Ascending aorta (tissue), 2 donors: ENCODE measurements around the gene OSBPL9. TPM values are rescaled to one million over a fixed set of nuclear protein-coding genes. Genes with fewer than 3 reads are reported as not detected.

Experiments
- DNase-seq, 2 donors: peaks; one replicate each; pipeline ENCODE4 v3.0.0-alpha.2; 2019; ENCODE audit warnings: low spot score in 2 of 2
- H3K27ac ChIP-seq, 2 donors: fragments of 200-600 bp; sonication (generic); one replicate each; pipeline ENCODE4 v1.5.1; 2016 to 2017; ENCODE audit warnings: mild to moderate bottlenecking in 1 of 2
- H3K27me3 ChIP-seq: fragments of 200-600 bp; sonication (generic); one replicate; pipeline ENCODE4 v1.5.1; 2017
- H3K36me3 ChIP-seq, 2 donors: fragments of 200-600 bp; sonication (generic); one replicate each; pipeline ENCODE4 v1.5.1; 2016
- H3K4me1 ChIP-seq, 2 donors: fragments of 200-600 bp; sonication (generic); one replicate each; pipeline ENCODE4 v1.5.1; 2016 to 2017; ENCODE audit warnings: mild to moderate bottlenecking in 1 of 2
- H3K4me3 ChIP-seq, 2 donors: fragments of 200-600 bp; sonication (generic); one replicate each; pipeline ENCODE4 v1.5.1; 2016 to 2017; ENCODE audit warnings: mild to moderate bottlenecking in 1 of 2
- H3K9me3 ChIP-seq, 2 donors: fragments of 200-600 bp; sonication (generic); one replicate each; pipeline ENCODE4 v1.5.1; 2016
- intact Hi-C: fragments of 100-400 bp; cut with DNase I; formaldehyde crosslinking; loops from one replicate; pipeline ENCODE4 v1.15.1; 2023
- total RNA-seq: library from RNA; depleted of rRNA; stranded (reverse); fragments of >200 nt; gene quantifications from one replicate; pipeline ENCODE4 v1.1.0, GENCODE V29; 2016
- TF ChIP-seq, protein P1 (sequence below), 3 experiments: fragments of 200-600 bp in 2 of 3; fragments of 450-650 bp in 1 of 3; sonication (generic) in 2 of 3; IDR thresholded peaks; one replicate each; pipeline ENCODE4 v1.5.1; 2016 to 2019; ENCODE audit warnings: antibody characterized with exemption in 3 of 3, mild to moderate bottlenecking in 1 of 3, moderate library complexity in 1 of 3

The OSBPL9 gene
- total RNA-seq, 1 donor from 2014 or later: 101 TPM

DNA sequence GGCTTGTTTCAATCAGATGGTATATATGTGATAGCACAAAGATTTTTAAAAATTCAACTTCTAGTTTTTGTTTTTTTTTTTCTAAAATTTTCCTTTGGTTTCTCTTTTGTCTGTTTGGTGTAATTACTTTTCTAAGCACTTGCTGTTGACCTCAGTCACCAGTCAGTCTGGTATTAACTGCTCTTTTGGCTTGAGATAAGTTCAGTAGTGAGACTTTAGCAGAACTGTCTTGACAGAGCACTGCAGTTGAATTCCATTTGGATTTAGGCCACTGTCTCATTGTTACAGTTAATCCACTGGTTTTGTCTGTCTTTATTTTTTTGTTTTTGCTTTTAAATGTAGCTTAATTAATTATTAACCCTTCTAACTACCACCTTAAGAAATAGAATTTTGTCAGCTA is 36.2 kb downstream of the OSBPL9 start:
- H3K27ac ChIP-seq: no peak overlapping the region
- peaks cover 0 to 50% of the 10 kb centered on the region in 2 donors for H3K4me1 ChIP-seq
- H3K9me3 ChIP-seq: no peaks in the 10 kb centered on the region
- no peaks in the 10 kb centered on the region for H3K36me3 ChIP-seq
- TF ChIP-seq, protein P1, sequence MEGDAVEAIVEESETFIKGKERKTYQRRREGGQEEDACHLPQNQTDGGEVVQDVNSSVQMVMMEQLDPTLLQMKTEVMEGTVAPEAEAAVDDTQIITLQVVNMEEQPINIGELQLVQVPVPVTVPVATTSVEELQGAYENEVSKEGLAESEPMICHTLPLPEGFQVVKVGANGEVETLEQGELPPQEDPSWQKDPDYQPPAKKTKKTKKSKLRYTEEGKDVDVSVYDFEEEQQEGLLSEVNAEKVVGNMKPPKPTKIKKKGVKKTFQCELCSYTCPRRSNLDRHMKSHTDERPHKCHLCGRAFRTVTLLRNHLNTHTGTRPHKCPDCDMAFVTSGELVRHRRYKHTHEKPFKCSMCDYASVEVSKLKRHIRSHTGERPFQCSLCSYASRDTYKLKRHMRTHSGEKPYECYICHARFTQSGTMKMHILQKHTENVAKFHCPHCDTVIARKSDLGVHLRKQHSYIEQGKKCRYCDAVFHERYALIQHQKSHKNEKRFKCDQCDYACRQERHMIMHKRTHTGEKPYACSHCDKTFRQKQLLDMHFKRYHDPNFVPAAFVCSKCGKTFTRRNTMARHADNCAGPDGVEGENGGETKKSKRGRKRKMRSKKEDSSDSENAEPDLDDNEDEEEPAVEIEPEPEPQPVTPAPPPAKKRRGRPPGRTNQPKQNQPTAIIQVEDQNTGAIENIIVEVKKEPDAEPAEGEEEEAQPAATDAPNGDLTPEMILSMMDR (IDR thresholded peaks at IDR 0.05): no peak
- DNase-seq: no peak
- intact Hi-C loops: no loop called here
- no peak overlapping the region for H3K4me3 ChIP-seq
- no peaks in the 10 kb centered on the region for H3K27me3 ChIP-seq

DNA sequence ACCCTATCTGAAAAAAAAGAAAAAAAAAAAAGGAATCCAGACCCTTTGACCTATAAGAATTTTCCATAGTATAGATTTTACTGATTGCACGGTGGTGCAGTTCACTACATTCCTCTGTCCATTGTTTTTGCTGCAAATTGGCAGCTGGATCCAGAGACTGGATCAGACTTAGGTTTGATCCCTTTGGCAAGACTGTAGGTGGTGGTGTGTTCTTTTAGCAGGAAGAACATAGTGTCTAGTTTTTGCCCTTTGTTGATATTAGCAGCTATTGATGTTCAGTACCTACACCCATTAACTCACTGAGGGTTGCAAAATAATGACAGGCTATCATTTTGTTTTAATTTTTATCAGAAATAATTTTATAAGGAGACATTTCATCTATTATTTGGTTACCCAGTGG is 37.1 kb downstream of the OSBPL9 start:
- intact Hi-C loops: no loop called here
- H3K27ac ChIP-seq: no peak overlapping the region
- H3K4me1 ChIP-seq: peaks cover 0 to 47% of the 10 kb centered on the region in 2 donors
- no peak overlapping the region for H3K4me3 ChIP-seq
- H3K36me3 ChIP-seq: no peaks in the 10 kb centered on the region
- no peaks in the 10 kb centered on the region for H3K27me3 ChIP-seq
- no peak for DNase-seq
- H3K9me3 ChIP-seq: no peaks in the 10 kb centered on the region
- TF ChIP-seq, protein P1 (IDR thresholded peaks at IDR 0.05): no peak

DNA sequence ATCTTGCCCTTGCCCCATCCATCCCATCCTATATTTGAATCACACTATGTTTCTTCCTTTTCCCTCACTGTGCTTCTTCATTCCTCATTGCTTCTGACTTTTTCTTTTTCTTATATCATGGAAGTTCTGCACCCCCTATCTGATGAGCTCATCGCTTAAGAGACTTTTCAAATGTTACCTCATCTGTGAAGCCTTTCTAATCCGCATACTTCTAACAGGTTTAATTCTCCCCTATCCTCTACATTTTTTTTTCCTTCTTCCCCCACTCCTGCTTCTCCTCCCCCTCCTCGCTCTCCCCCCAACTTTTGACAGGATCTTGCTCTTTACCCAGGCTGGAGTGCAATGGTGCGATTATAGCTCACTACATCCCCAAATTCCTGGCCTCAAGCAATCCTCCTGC is 39.5 kb downstream of the OSBPL9 start:
- H3K27ac ChIP-seq: no peak overlapping the region
- H3K36me3 ChIP-seq: no peaks in the 10 kb centered on the region
- peaks cover 0 to 42% of the 10 kb centered on the region in 2 donors for H3K4me1 ChIP-seq
- H3K4me3 ChIP-seq: no peak overlapping the region
- TF ChIP-seq, protein P1 (IDR thresholded peaks at IDR 0.05): no peak
- intact Hi-C loops: no loop called here
- no peak for DNase-seq
- no peaks in the 10 kb centered on the region for H3K9me3 ChIP-seq
- H3K27me3 ChIP-seq: no peaks in the 10 kb centered on the region

DNA sequence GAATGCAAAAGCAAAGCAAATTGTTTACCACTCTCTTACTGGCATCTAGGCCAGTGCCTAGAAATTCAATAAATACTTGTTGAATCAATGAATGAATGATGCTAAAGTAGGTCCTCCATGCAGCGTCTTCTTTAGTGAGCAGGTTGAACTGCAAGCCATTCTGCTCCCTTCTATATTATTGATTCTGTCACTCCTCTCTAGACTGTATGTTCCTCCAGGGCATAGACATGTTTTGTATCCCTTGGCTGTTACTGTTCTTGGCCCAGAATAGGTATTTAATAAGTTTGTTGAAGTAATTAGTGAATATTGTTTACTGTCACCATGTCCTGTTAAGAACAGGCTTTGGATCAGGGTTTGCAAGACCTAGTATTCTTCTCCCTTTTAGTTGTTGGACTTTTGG is 43.7 kb downstream of the OSBPL9 start:
- H3K9me3 ChIP-seq: no peaks in the 10 kb centered on the region
- peaks cover 0 to 58% of the 10 kb centered on the region in 2 donors for H3K4me1 ChIP-seq
- TF ChIP-seq, protein P1 (IDR thresholded peaks at IDR 0.05): no peak
- no peaks in the 10 kb centered on the region for H3K27me3 ChIP-seq
- H3K4me3 ChIP-seq: peak overlapping the region in 1 of 2 donors; percentile 19
- peak overlapping the region; percentile 79 to 80 for H3K27ac ChIP-seq
- DNase-seq: no peak
- no peaks in the 10 kb centered on the region for H3K36me3 ChIP-seq
- intact Hi-C loops: loop anchor here (2.0 kb wide), 1 partner anchor 16 kb away; no protein-coding TSS in a partner anchor

DNA sequence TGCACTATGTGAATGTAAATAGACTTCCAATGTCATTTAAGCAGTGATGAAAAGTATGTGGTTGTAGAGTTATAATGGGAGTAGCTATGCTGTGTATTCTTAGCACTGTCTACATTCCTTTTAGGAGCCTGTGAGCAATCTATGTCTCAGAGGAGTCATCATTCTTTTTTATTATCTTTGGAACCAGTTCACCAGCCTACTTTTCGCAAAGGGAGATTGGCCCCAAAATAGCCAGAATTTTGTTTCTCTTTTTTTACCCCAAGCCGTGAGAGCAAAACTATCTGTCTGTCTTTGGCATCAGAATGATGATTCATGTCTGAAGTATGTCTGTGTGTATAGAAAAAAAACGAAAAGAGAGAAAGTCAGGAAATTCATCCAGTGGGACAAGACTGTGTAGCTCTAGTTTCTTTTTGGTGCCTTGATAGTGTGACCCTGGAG is 44.2 kb downstream of the OSBPL9 start:
- intact Hi-C loops: loop anchor here (1.0 to 2.0 kb wide), 2 partner anchors 16 to 44 kb away; partner anchors contain the start of gene OSBPL9
- Histone ChIP-seq H3K4me3 (peak overlapping the region in 1 of 2 donors; percentile 19), H3K9me3 (no peaks in the 10 kb centered on the region), H3K27me3 (no peaks in the 10 kb centered on the region), H3K27ac (peak overlapping the region; percentile 80 to 83), H3K4me1 (peaks cover 4 to 63% of the 10 kb centered on the region in 2 donors), H3K36me3 (no peaks in the 10 kb centered on the region)
- no peak for DNase-seq
- TF ChIP-seq, protein P1 (IDR thresholded peaks at IDR 0.05): no peak

DNA sequence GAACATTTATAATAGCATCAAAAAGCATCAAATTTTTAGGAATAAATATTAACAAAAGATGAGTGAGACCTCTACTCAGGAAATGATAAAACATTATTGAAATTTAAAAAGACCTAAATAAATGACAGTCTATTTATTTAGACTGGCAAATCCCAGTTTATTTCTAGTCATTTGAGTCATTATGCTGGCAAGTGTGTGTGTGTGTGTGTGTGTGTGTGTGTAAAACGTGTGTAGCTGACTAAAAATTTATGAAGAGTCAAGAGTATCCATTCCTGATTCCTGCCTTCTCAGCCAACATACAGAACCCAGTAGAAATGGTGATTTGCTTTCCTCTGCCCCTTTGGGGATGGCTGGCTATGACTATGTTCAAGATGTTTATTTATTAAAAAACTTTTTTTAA is 46.2 kb downstream of the OSBPL9 start:
- peak overlapping the region; percentile 80 to 83 for H3K27ac ChIP-seq
- no peak overlapping the region for H3K4me3 ChIP-seq
- no peaks in the 10 kb centered on the region for H3K9me3 ChIP-seq
- no peaks in the 10 kb centered on the region for H3K36me3 ChIP-seq
- no peaks in the 10 kb centered on the region for H3K27me3 ChIP-seq
- peaks cover 4 to 63% of the 10 kb centered on the region in 2 donors for H3K4me1 ChIP-seq
- DNase-seq: no peak
- TF ChIP-seq, protein P1 (IDR thresholded peaks at IDR 0.05): no peak
- intact Hi-C loops: no loop called here
